Panc1 (cell line): ENCODE measurements around the gene RPL13.

Source experiments
- POLR2AphosphoS5 ChIP-seq: IDR thresholded peaks from 2 replicates; pipeline ENCODE4 v1.6.1; 2012; ENCODE audit warnings: mild to moderate bottlenecking, low read depth, low read length, moderate library complexity
- SIN3A ChIP-seq: IDR thresholded peaks from 2 replicates; pipeline ENCODE4 v1.6.1; 2012; ENCODE audit warnings: low read depth, mild to moderate bottlenecking, low read length, moderate library complexity, borderline replicate concordance; ENCODE audit not compliant: insufficient read depth
- TCF7L2 ChIP-seq: IDR thresholded peaks from 2 replicates; pipeline ENCODE4 v1.6.1; 2011; ENCODE audit warnings: mild to moderate bottlenecking, low read depth, low read length, inconsistent platforms
- TF ChIP-seq, protein P1 (sequence below): fragments of 450-650 bp; IDR thresholded peaks from 2 replicates; pipeline ENCODE4 v1.5.1; 2017; ENCODE audit warnings: mild to moderate bottlenecking
- TF ChIP-seq, protein P2 (sequence below), 2 experiments: IDR thresholded peaks; 2 replicates each; pipeline ENCODE4 v1.6.1; 2011 to 2012; ENCODE audit warnings: low read depth in 2 of 2, control low read depth in 1 of 2, low read length in 1 of 2, mild to moderate bottlenecking in 1 of 2, moderate library complexity in 1 of 2; ENCODE audit not compliant: insufficient read depth in 1 of 2

DNA sequence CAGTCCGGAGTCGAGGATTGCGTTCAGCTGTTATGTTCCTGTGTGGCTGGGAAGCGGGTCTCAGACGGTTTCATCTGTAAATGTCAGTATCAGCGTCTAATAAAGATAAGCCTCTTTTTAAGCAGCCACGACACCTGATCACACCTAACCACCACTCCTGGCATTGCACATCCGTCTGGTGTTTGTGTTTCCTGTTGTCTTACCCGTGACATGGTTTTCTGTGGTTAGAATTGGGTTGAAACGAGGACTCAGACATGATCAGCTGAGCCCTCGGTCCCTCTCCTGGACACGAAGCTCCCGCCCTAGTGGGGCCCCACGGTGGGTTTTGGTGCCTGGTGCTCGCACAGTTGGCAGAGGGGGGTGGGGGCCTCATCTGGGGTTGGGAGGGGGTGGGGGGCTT is 33.4 kb downstream of the RPL13 start:
- TF ChIP-seq, protein P1, sequence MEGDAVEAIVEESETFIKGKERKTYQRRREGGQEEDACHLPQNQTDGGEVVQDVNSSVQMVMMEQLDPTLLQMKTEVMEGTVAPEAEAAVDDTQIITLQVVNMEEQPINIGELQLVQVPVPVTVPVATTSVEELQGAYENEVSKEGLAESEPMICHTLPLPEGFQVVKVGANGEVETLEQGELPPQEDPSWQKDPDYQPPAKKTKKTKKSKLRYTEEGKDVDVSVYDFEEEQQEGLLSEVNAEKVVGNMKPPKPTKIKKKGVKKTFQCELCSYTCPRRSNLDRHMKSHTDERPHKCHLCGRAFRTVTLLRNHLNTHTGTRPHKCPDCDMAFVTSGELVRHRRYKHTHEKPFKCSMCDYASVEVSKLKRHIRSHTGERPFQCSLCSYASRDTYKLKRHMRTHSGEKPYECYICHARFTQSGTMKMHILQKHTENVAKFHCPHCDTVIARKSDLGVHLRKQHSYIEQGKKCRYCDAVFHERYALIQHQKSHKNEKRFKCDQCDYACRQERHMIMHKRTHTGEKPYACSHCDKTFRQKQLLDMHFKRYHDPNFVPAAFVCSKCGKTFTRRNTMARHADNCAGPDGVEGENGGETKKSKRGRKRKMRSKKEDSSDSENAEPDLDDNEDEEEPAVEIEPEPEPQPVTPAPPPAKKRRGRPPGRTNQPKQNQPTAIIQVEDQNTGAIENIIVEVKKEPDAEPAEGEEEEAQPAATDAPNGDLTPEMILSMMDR: no peak
- TF ChIP-seq POLR2AphosphoS5: no peak
- no peak for TF ChIP-seq SIN3A
- TF ChIP-seq, protein P2, sequence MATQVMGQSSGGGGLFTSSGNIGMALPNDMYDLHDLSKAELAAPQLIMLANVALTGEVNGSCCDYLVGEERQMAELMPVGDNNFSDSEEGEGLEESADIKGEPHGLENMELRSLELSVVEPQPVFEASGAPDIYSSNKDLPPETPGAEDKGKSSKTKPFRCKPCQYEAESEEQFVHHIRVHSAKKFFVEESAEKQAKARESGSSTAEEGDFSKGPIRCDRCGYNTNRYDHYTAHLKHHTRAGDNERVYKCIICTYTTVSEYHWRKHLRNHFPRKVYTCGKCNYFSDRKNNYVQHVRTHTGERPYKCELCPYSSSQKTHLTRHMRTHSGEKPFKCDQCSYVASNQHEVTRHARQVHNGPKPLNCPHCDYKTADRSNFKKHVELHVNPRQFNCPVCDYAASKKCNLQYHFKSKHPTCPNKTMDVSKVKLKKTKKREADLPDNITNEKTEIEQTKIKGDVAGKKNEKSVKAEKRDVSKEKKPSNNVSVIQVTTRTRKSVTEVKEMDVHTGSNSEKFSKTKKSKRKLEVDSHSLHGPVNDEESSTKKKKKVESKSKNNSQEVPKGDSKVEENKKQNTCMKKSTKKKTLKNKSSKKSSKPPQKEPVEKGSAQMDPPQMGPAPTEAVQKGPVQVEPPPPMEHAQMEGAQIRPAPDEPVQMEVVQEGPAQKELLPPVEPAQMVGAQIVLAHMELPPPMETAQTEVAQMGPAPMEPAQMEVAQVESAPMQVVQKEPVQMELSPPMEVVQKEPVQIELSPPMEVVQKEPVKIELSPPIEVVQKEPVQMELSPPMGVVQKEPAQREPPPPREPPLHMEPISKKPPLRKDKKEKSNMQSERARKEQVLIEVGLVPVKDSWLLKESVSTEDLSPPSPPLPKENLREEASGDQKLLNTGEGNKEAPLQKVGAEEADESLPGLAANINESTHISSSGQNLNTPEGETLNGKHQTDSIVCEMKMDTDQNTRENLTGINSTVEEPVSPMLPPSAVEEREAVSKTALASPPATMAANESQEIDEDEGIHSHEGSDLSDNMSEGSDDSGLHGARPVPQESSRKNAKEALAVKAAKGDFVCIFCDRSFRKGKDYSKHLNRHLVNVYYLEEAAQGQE (IDR thresholded peaks at IDR 0.05; ENCODE audit: insufficient read depth in 1 of 2, low read depth in 2 of 2, low read length in 1 of 2): no peak
- TF ChIP-seq TCF7L2: no peak
